Spleen (tissue), 11 donors: ENCODE results near the gene NBAS. TPM values are rescaled to one million over a fixed set of nuclear protein-coding genes. Genes with fewer than 3 reads are reported as not detected.

ENCODE experiments used
- DNase-seq: peaks from one replicate; pipeline ENCODE4 v3.0.0-alpha.2; 2020
- H3K27ac ChIP-seq, 8 donors: fragments of 200-600 bp; sonication (generic) in 7 of 8; 1 replicate in 4 of 8; 2 replicates in 4 of 8; pipeline versions ENCODE4 v1.5.0 to v1.8.0; 2016 to 2021; ENCODE audit warnings: inconsistent platforms in 4 of 8, mild to moderate bottlenecking in 4 of 8, moderate library complexity in 1 of 8
- H3K27me3 ChIP-seq, 7 donors: fragments of 200-600 bp; sonication (generic) in 6 of 7; replicated peaks in 1 of 7; 1 replicate in 4 of 7; 2 replicates in 3 of 7; pipeline versions ENCODE4 v1.5.0 to v1.8.0; 2016 to 2021; ENCODE audit warnings: inconsistent platforms in 3 of 7, mild to moderate bottlenecking in 1 of 7
- H3K36me3 ChIP-seq, 6 donors: fragments of 200-600 bp; sonication (generic) in 5 of 6; 1 replicate in 4 of 6; 2 replicates in 2 of 6; pipeline versions ENCODE4 v1.5.0 to v1.8.0; 2016 to 2021; ENCODE audit warnings: inconsistent platforms in 2 of 6
- H3K4me1 ChIP-seq, 6 donors: fragments of 200-600 bp; sonication (generic) in 5 of 6; 1 replicate in 3 of 6; 2 replicates in 3 of 6; pipeline versions ENCODE4 v1.5.0 to v1.8.0; 2016 to 2021; ENCODE audit warnings: inconsistent platforms in 3 of 6
- H3K4me3 ChIP-seq, 8 donors: fragments of 200-600 bp; sonication (generic) in 7 of 8; 1 replicate in 4 of 8; 2 replicates in 4 of 8; pipeline versions ENCODE4 v1.5.0 to v1.8.0; 2016 to 2021; ENCODE audit warnings: inconsistent platforms in 4 of 8, mild to moderate bottlenecking in 4 of 8, moderate library complexity in 2 of 8
- H3K9me3 ChIP-seq, 8 donors: fragments of 200-600 bp; sonication (generic) in 7 of 8; 1 replicate in 4 of 8; 2 replicates in 4 of 8; pipeline versions ENCODE4 v1.5.0 to v1.8.0; 2016 to 2021; ENCODE audit warnings: inconsistent platforms in 4 of 8
- POLR2A ChIP-seq, 3 donors: fragments of 450-650 bp; IDR thresholded peaks; one replicate each; pipeline ENCODE4 v1.5.1; 2017; ENCODE audit warnings: antibody characterized with exemption in 3 of 3, mild to moderate bottlenecking in 1 of 3
- POLR2AphosphoS5 ChIP-seq, 3 donors: sonication (generic); formaldehyde crosslinking; IDR thresholded peaks; one replicate each; pipeline ENCODE4 v1.5.1; 2017; ENCODE audit warnings: antibody characterized with exemption in 3 of 3
- WGBS, 5 donors: extraction: QIAGEN DNeasy Blood & Tissue Kit in 3 of 5; methylation state at CpG; one replicate each; pipeline versions ENCODE4 v1.1.5 to v1.1.7; 2013 to 2018; 5-methylcytosine and 5-hydroxymethylcytosine counted together
- intact Hi-C: fragments of 100-400 bp; cut with DNase I; formaldehyde crosslinking; loops from one replicate; pipeline ENCODE4 v1.15.0; 2023; ENCODE audit warnings: low total_unique reads
- polyA plus RNA-seq, 3 donors: library from polyadenylated mRNA; stranded (reverse); fragments of 200-250 nt; gene quantifications; one replicate each; pipeline ENCODE4 v1.2.1, GENCODE V29; 2013
- total RNA-seq, 7 donors: library from RNA; depleted of rRNA in 3 of 7; stranded (reverse); fragments of >200 nt in 3 of 7; fragmentation: NEBNext Ultra II Directional in 4 of 7; extraction: Animal tissue kit (Norgen Biotek cat#: 25700) in 4 of 7; gene quantifications; one replicate each; pipeline versions ENCODE4 v1.1.0 to v1.2.1, GENCODE V29; 2016 to 2021
- TF ChIP-seq, protein P1 (sequence below), 11 experiments: fragments of 200-600 bp in 7 of 11; fragments of 450-650 bp in 4 of 11; sonication (generic) in 4 of 11; IDR thresholded peaks in 8 of 11; conservative IDR thresholded peaks in 3 of 11; 1 replicate in 7 of 11; 2 replicates in 4 of 11; pipeline versions ENCODE4 v1.4.0 to v1.8.0; 2016 to 2021; ENCODE audit warnings: antibody characterized with exemption in 11 of 11, inconsistent platforms in 4 of 11, mild to moderate bottlenecking in 1 of 11
- donor health status: healthy with polysubstance abuse.
- donor health status: DM: no; HTN: no; CAD: no; lungs with moderate emphysema.
- donor health status: DM: no; HTN: no; CAD: no.
- donor health status: Bipolar disorder and iron deficiency.
- donor health status: healthy.
- donor health status: DM: no; HTN: no; CAD: no.
- donor health status: DM: yes; HTN: yes; CAD: no.

Gene NBAS
- total and polyA plus RNA-seq, 10 donors: 21.1 to 49.0 (median 40.9) TPM

- peak overlapping the region in 4 of 8 donors; percentile 81 to 87 (median 86) for H3K27ac ChIP-seq
- H3K9me3 ChIP-seq: no peaks in the 10 kb centered on the region
- H3K27me3 ChIP-seq: no peaks in the 10 kb centered on the region
- H3K36me3 ChIP-seq: peaks cover 0 to 23% (median 6%) of the 10 kb centered on the region in 6 donors
- H3K4me1 ChIP-seq: peaks cover 9 to 48% (median 36%) of the 10 kb centered on the region in 6 donors
- DNase-seq: no peak
- H3K4me3 ChIP-seq: peak overlapping the region; percentile 11 to 97 (median 74)
- 64 to 73% (median 67%) methylated on average over 6 of the region's 6 CpGs for WGBS, 5 donors
- TF ChIP-seq, protein P1, sequence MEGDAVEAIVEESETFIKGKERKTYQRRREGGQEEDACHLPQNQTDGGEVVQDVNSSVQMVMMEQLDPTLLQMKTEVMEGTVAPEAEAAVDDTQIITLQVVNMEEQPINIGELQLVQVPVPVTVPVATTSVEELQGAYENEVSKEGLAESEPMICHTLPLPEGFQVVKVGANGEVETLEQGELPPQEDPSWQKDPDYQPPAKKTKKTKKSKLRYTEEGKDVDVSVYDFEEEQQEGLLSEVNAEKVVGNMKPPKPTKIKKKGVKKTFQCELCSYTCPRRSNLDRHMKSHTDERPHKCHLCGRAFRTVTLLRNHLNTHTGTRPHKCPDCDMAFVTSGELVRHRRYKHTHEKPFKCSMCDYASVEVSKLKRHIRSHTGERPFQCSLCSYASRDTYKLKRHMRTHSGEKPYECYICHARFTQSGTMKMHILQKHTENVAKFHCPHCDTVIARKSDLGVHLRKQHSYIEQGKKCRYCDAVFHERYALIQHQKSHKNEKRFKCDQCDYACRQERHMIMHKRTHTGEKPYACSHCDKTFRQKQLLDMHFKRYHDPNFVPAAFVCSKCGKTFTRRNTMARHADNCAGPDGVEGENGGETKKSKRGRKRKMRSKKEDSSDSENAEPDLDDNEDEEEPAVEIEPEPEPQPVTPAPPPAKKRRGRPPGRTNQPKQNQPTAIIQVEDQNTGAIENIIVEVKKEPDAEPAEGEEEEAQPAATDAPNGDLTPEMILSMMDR (IDR thresholded peaks at IDR 0.05 in 8 of 11, conservative IDR thresholded peaks at IDR 0.05 in 3 of 11): no peak
- TF ChIP-seq POLR2AphosphoS5 (IDR thresholded peaks at IDR 0.05) (no peak), POLR2A (IDR thresholded peaks at IDR 0.05) (no peak)
- intact Hi-C loops: no loop called here
Measured at GRCh38 chr2:15559379-15560139, 1.6 kb downstream of the NBAS start.

- 40 to 63% (median 57%) methylated on average over 5 of the region's 5 CpGs for WGBS, 5 donors
- no peaks in the 10 kb centered on the region for H3K27me3 ChIP-seq
- no peaks in the 10 kb centered on the region for H3K9me3 ChIP-seq
- no peak overlapping the region for H3K27ac ChIP-seq
- DNase-seq: no peak
- intact Hi-C loops: no loop called here
- peaks cover 9 to 48% (median 36%) of the 10 kb centered on the region in 6 donors for H3K4me1 ChIP-seq
- TF ChIP-seq, protein P1 (IDR thresholded peaks at IDR 0.05 in 8 of 11, conservative IDR thresholded peaks at IDR 0.05 in 3 of 11): no peak
- no peak for TF ChIP-seq POLR2AphosphoS5 (IDR thresholded peaks at IDR 0.05)
- TF ChIP-seq POLR2A (IDR thresholded peaks at IDR 0.05): no peak
- no peak overlapping the region for H3K4me3 ChIP-seq
- peaks cover 0 to 40% (median 8%) of the 10 kb centered on the region in 6 donors for H3K36me3 ChIP-seq
Measured at GRCh38 chr2:15557887-15558311, 3.2 kb downstream of the NBAS start.

GRCh38 chr2:15556311-15556930 lies 4.7 kb downstream of the NBAS start:
- H3K27ac ChIP-seq: no peak overlapping the region
- peaks cover 9 to 37% (median 29%) of the 10 kb centered on the region in 6 donors for H3K4me1 ChIP-seq
- no peak for TF ChIP-seq POLR2A (IDR thresholded peaks at IDR 0.05)
- peaks cover 0 to 55% (median 14%) of the 10 kb centered on the region in 6 donors for H3K36me3 ChIP-seq
- H3K27me3 ChIP-seq: no peaks in the 10 kb centered on the region
- H3K9me3 ChIP-seq: no peaks in the 10 kb centered on the region
- H3K4me3 ChIP-seq: no peak overlapping the region
- intact Hi-C loops: no loop called here
- no peak for DNase-seq
- WGBS, 5 donors: 92 to 98% (median 98%) methylated on average over 4 of the region's 4 CpGs

GRCh38 chr2:15555760-15556193 lies 5.4 kb downstream of the NBAS start:
- Histone ChIP-seq H3K4me3 (no peak overlapping the region), H3K9me3 (no peaks in the 10 kb centered on the region), H3K36me3 (peaks cover 0 to 61% (median 15%) of the 10 kb centered on the region in 6 donors), H3K27ac (no peak overlapping the region), H3K4me1 (peaks cover 9 to 37% (median 29%) of the 10 kb centered on the region in 6 donors), H3K27me3 (no peaks in the 10 kb centered on the region)
- no peak for DNase-seq
- WGBS, 5 donors: 88 to 98% (median 94%) methylated on average over 3 of the region's 3 CpGs
- intact Hi-C loops: no loop called here
- TF ChIP-seq POLR2A (IDR thresholded peaks at IDR 0.05): no peak
- TF ChIP-seq, protein P1 (IDR thresholded peaks at IDR 0.05 in 8 of 11, conservative IDR thresholded peaks at IDR 0.05 in 3 of 11): no peak
